ENCODE measurements around the gene LBR. TPM values are rescaled to one million over a fixed set of nuclear protein-coding genes. Genes with fewer than 3 reads are reported as not detected.

LBR gene
- total and polyA plus RNA-seq, 2 of the 4 experiments (the other 2 are of a cell fraction) = 21.3 to 24.9 TPM

- ATAC-seq (ENCODE audit: low read depth) (no peak), DNase-seq (no peak)
- Histone ChIP-seq H2BK15ac (ENCODE audit: low read depth, low read length) (no peak overlapping the region), H2AK5ac (ENCODE audit: low read depth, low read length) (no peak overlapping the region), H2BK5ac (ENCODE audit: low read depth, low read length, poor library complexity, severe bottlenecking) (no peak overlapping the region), H3K4me2 (ENCODE audit: low read depth, low read length) (no peak overlapping the region), H3K9me3 (ENCODE audit: control insufficient read depth, insufficient read depth, low read length) (no peaks in the 10 kb centered on the region), H3K27me3 (ENCODE audit: control insufficient read depth, insufficient read depth, low read length) (0 out of 2 replicates have a peak, but pooled peaks cover 1% of the 10 kb centered on the region), H4K8ac (ENCODE audit: low read depth in 2 of 2, low read length in 2 of 2) (no peak overlapping the region), H3K79me1 (ENCODE audit: low read depth in 1 of 2, low read length in 2 of 2) (no peaks in the 10 kb centered on the region), H2AK9ac (replicated peaks; ENCODE audit: low read depth, low read length, poor library complexity) (no peak overlapping the region), H3K18ac (ENCODE audit: low read depth, low read length) (no peak overlapping the region), H3K4me1 (ENCODE audit: control insufficient read depth, insufficient read depth, low read length) (peaks cover 14% of the 10 kb centered on the region), H3K9me1 (ENCODE audit: insufficient read depth, low read length) (peaks cover 12% of the 10 kb centered on the region), H4K91ac (ENCODE audit: insufficient read depth, low read depth, low read length) (no peak overlapping the region), H3K27ac (ENCODE audit: insufficient read depth, low read length) (no peak overlapping the region), H3K56ac (ENCODE audit: extremely low read depth, insufficient read depth, low read length) (no peak overlapping the region), H2BK120ac (ENCODE audit: low read depth, low read length) (no peak overlapping the region), H4K20me1 (ENCODE audit: insufficient read depth, low read length) (no peaks in the 10 kb centered on the region; the same call in 1 of the 2 replicates), H3K9ac (ENCODE audit: low read depth, low read length) (no peak overlapping the region), H3K4me3 (ENCODE audit: insufficient read depth, low read depth, low read length) (no peak overlapping the region), H3K14ac (replicated peaks; ENCODE audit: low read depth, low read length) (no peak overlapping the region), H2AFZ (replicated peaks; ENCODE audit: low read length, poor library complexity) (no peak overlapping the region), H4K5ac (ENCODE audit: low read depth, low read length) (no peak overlapping the region), H3K4ac (ENCODE audit: low read depth, low read length) (no peak overlapping the region), H3K23ac (ENCODE audit: low read depth, low read length) (0 out of 2 replicates have a peak overlapping the region, but pooled peaks have one; percentile 41), H2BK20ac (ENCODE audit: low read depth, low read length) (no peak overlapping the region), H3K36me3 (ENCODE audit: control insufficient read depth, insufficient read depth, low read length) (no peaks in the 10 kb centered on the region)
- ChIA-PET CTCF (no interaction called here), POLR2A (ENCODE audit: unreplicated experiment) (no interaction called here)
- in situ Hi-C loops (cut with MboI; ENCODE audit: low sequenced_read_pairs) = no loop called here
- intact Hi-C loops (cut with micrococcal nuclease) = no loop called here
- TF ChIP-seq NFE2L2 (IDR thresholded peaks at IDR 0.05; ENCODE audit: low read depth, low read length) (no peak), MXI1 (IDR thresholded peaks at IDR 0.05; ENCODE audit: borderline replicate concordance, low read depth, low read length) (no peak), RCOR1 (IDR thresholded peaks at IDR 0.05; ENCODE audit: insufficient replicate concordance, low read length) (no peak), RFX5 (IDR thresholded peaks at IDR 0.05; ENCODE audit: low read depth, low read length) (no peak), RAD21 (IDR thresholded peaks at IDR 0.05; ENCODE audit: low read length) (no peak), MAZ (IDR thresholded peaks at IDR 0.05; ENCODE audit: borderline replicate concordance, low read depth, low read length) (no peak), USF2 (IDR thresholded peaks at IDR 0.05; ENCODE audit: low read depth, low read length) (no peak), CTCF (conservative IDR thresholded peaks at IDR 0.05; ENCODE audit: low read depth, low read length) (no peak), CEBPB (IDR thresholded peaks at IDR 0.05; ENCODE audit: low read depth, low read length) (no peak), CHD1 (IDR thresholded peaks at IDR 0.05; ENCODE audit: low read depth, low read length) (no peak), BHLHE40 (IDR thresholded peaks at IDR 0.05; ENCODE audit: low read depth, low read length) (no peak)
- dilution Hi-C loops (cut with HindIII; ENCODE audit: low sequenced_read_pairs, unreplicated experiment) = loop anchor here (25.0 kb wide), 1 partner anchor 525 kb away; the partner anchor contains the start of gene SDE2
- no CpG with 5 or more reads among the region's 5 CpGs for WGBS, 2 experiments (ENCODE audit: extremely low coverage in 2 of 2, insufficient read length in 1 of 2)
- BruUV-seq (replicated peaks) = no TSS peak
Observed at GRCh38 chr1:225462429-225462713, 34.5 kb upstream of the LBR start.

Data from IMR-90 (cell line).